ENCODE measurements around the gene MISP3.

The MISP3 gene

DNA sequence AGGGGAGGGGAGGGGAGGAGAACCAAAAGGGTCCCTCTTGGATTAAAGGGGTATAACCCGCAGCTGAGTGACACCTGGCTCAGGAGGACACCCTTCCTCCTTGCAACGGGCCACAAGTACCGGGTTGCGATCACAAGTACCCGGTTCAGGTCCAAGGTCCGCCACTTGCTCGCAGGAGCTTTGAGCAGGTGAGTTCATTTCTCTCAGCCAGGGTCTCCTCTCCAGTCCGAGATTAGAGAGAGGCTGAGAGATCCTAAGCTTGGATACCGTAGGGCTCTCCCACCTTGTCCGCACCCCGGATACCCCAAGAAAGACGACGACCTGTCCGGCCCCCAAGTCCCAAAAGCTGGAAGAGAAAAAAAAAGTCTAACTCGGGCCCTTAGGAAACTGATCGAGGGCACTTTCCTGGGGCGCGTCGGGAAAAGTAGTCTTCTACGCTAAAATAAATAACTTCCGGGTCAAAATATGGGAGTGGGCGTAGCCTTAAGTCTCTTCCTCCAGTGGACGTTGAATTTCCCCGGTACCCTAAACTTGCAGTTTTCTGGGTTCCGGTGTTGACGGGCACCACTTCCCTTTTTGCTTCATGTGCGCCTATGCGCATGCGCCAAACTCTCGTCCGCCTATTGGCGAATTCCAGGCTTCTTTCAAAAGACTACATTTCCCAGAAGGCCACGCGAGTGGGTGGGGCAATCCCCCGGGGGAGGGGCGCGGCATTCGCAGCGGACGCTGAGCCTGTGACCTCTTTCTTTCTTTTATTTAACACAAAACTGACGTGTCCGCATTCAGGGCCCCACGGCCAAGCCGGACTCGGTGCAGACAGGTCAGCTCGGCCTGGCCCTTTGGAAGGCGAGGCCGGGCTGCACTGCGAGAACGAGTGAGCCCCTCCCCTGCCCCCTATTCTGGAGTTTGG is 8.6 kb downstream of the MISP3 start:
- peak; percentile 99 for DNase-seq (ENCODE audit: low read depth in 2 of 2)

- no peak for DNase-seq (ENCODE audit: low read depth in 2 of 2)
Measured at GRCh38 chr19:14081797-14082674, 9.4 kb downstream of the MISP3 start.

- DNase-seq (ENCODE audit: low read depth in 2 of 2) = no peak
Measured at GRCh38 chr19:14082675-14082960, 10.0 kb downstream of the MISP3 start.

DNA sequence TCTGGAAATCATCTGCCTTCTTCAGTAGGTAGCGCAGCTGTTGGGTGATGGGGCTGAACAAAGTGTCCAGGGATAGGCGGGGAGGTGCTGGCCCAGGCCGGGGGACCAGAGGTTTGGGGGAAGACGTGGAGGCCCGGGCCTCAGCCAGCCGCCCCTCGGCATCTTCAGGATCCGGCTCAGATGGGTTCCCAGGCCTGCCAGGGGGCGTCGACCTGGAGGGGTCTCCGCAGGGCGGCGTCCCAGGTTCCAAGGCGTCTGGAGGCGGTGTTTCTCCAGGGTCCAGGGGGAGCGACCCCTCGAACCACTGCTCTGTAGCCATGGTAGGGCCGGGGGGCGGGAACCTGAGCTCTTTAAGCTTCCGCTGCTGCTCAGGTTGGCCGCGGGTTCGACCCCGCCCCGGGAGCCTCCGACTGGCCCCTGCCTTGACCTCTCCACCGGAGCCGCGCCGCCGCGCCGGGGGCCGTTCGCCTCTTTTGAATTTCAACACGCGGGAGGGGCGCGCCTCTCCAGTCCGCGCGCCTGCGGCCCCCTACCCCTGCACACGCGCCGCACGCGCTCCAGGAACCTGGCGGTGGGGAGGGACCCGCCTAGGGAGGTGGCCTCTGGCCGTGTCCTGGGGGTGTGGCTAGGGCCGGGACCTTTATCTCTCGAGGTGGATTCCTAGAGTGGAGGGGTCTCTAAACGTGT is 12.9 kb downstream of the MISP3 start, which contains the start of gene C19orf67:
Gene C19orf67, minus strand, starts transcription at position 475 of the 687 bp plus-strand sequence. Its CDS starts 156 bp downstream, at position 319.
- DNase-seq (ENCODE audit: low read depth in 2 of 2) = no peak

DNA sequence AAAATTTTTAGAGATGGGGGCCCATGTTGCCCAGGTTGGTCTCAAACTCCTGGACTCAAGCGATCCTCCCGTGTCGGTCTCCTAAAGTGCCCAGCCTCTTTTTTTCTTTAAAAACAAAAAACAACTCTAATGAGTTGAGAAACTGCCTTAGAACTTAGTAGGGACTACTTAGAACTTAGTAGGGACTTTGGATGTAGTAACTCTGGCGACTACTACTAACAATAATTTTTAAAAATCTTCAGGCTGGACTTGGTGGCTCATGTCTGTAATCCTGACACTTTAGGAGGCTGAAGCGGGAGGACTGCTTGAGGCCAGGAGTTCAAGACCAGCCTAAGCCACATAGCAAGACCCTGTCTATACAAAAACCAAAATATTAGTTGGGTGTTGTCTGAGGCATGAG is 13.5 kb downstream of the MISP3 start:
- no peak for DNase-seq (ENCODE audit: low read depth in 2 of 2)

DNA sequence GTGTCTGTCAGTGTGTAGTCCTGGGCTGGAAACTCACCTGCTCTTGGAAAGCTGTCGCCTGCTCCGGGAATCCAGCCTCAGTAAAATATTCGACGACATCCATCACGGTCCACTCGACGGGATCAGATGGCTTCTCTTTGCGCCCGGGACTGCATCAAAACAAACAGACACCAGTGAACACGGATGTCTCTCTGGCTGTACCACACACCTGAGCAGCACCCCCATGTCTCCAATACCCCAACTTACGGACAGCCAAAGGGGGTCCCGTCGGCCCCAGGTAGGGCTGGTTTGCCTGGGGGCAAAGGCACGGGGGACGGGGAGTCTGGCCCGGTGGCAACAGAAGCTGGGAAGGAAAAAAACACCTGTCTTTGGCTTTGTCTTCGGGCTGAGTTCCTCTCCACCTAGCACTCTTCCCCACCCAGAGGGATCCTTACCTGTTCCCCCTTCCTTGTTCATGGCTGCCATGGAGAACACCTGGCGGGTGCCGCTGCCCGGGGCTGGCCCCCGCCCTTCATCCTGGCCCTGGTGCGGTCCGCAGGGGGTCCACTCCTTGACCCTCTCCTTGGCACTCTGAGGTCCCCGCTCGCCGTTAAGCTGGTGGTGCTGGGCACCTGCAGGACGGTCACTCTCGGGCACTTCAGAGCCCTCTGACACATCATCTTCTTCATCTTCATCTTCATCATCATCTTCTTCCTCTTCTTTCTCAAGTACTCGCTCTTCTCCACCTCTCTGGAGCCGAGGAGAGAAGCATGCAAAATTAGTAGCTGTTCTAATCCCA is 16.2 kb downstream of the MISP3 start:
- DNase-seq (ENCODE audit: low read depth in 2 of 2) = no peak

DNA sequence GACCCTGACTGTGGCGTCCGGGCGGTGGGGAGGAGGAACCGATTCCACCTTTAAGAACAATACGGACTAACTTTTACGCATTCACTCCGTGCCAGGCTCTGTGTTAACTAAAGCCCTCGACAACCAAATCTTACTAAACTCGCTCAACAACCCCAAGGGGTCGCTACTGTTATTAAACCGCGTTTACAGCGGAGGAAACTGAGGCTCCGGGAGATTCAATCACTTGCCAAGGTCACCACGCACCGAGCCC is 16.8 kb downstream of the MISP3 start:
- no peak for DNase-seq (ENCODE audit: low read depth in 2 of 2)

DNA sequence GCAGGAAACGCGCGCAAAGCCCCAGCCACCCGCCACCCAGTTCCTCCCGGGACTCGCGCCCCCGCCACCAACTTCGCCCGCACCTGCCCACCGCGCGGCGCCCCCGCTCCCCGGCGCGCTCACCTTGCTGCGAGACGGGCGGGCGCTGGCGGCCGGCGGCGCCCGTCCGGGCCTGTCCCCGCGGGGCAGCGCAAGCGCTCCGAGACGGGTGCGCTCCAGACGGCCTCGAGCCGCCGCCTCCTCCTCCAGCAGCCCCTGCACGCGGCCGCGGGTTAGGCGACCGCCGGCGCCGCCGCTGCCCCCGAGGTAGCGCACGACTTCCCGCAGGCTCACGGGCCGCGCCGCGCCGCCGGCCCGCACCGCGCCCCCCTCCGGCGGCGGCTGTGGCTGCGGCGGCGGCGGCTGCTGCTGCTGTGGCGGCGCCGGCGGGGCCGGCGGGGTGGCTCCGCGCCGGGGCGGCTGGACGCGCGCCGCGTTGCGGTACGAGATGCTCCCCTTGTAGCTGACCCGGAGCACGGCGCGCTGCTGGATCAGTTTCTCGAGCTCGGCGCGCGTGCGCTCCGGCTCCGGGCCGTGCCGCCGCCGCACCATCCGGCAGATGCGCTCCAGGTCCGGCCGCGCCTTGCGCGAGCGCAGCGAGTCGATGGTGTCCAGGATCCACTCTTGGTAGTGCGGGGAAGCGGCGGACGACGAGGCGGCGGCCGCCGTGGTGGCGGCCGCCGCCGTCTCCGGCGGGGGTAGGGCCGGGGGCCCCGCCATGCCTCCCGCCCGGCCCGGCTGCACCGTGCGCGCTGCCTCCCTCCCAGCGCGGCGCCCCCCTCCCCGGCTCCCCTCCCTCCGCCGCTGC is 17.3 kb downstream of the MISP3 start:
- DNase-seq (ENCODE audit: low read depth in 2 of 2) = peak in 1 of 2 experiments; percentile 20

DNA sequence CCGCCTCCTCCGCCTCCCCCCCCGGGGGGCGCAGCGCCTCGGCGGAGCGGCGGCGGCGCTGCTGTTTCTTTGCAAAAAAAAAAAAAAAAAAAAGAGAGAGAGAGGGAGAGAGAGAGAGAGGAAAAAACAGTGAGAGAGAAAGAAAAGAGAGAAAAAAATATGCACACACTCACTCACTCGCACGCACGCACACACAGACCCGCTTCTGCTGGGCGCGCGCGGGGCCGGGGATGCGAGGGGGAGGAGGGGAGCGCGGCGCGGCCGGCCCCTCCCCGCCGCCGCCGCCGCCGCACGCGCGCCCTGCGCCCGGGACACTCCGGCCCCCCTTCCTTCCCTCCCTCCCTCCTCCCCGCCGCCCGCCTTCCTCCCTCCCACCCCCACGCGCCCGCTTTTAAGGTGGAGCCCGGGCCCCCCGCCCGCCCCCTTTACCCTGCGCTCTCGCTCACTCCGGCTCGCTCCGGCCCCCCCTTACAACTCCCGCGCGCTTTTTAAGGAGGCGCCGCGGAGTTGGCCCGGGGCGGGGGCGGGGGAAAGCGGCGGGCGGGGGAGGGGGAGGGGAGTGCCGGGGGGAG is 18.0 kb downstream of the MISP3 start, which contains the start of gene SAMD1:
Gene SAMD1, minus strand, starts transcription at position 243 of the 572 bp plus-strand sequence.
- DNase-seq (ENCODE audit: low read depth in 2 of 2) = peak; percentile 84 to 87

DNA sequence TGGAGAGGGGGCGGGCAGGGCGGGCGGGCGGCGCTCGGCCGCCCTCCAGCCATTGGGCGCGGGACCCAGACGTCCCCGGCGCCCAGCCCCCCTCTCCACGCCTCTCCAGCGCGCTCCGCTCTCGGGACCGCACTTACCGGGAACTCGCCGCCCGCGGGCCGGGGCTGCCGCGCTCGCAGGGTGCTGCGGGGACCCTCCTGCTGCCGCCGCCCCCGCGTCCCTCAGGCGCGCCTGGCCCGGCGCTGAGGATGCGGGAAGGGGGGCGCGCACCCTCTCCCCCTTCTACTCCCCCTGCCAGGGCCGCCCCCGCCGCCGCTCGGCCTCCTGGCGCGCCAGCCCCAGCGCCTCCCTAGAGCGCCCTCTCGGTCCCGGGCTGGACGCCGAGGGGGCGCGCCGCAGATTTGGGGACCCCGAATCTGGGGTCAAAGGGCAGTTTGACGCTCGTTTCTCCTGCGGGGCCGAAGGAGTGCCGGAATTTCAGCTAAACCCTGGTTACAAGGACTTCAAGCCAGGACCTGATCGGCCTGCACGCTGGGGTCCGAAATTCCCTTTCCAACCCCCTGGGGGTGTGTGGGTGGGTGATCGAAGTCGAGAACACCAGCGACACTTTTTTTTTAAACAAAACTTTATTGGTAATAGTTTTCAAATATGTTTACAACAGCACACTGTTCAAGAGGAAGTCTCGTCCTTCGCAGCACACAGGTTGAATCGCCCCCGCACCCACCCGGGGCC is 18.7 kb downstream of the MISP3 start:
- DNase-seq (ENCODE audit: low read depth in 2 of 2) = peak; percentile 23 to 31

DNA sequence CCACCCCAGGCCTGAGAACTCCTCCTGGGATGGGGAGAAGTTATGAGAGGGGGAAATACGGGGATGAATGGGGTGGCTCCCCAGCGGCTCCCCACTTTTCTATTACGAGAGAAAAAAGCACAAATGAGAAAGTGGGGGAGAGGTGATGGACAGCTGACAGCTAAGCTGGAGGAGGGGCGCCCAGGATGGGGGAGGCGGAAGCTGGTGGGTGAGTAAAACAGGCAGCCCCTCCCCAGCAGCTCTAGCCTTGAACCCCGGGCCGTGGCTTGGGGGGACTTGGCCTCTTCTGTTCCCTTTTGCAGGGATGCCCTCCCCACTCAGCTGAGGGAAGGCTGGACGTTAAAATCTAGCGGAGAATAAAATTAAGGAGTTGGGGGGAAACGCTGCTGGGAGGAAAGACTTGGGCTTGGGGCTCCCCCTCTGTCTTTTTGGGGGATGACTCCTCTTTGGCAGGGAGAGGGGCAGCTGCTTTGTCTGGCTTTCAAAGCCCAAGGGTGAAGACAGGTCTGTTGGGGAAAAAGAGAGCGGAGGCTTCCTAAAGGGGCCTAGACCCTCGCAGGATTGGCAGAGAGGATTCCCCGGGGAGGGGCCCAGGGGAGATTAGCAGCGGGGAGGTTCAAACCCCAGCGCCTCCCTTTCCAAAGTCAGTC is 19.4 kb downstream of the MISP3 start:
- DNase-seq (ENCODE audit: low read depth in 2 of 2) = no peak

- no peak for DNase-seq (ENCODE audit: low read depth in 2 of 2)
Measured at GRCh38 chr19:14093117-14093823, 20.7 kb downstream of the MISP3 start.

DNA sequence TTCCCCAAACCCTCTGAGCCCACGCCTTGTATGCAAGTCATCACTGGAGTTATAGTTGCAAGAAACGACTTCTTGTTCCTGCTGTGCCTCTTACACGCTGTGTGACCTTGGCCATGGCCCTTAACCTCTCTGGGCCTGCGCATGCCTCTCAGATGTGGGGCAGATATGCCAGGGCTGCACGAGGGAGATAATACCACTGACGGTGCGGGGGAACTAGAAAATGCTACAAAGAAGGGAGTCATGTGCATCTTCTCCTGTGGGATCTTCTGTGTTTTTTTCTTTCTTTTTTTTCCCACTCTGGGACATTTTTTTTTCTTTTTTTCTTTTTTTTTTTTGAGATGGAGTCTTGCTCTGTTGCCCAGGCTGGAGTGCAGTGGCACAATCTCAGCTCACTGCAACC is 22.3 kb downstream of the MISP3 start:
- no peak for DNase-seq (ENCODE audit: low read depth in 2 of 2)

GRCh38 chr19:14096272-14096992 is 23.8 kb downstream of the MISP3 start:
- DNase-seq (ENCODE audit: low read depth in 2 of 2) = no peak

- DNase-seq (ENCODE audit: low read depth in 2 of 2) = no peak
Measured at GRCh38 chr19:14097532-14098151, 25.1 kb downstream of the MISP3 start.

GRCh38 chr19:14101003-14101545 is 28.5 kb downstream of the MISP3 start:
- DNase-seq (ENCODE audit: low read depth in 2 of 2) = no peak

- no peak for DNase-seq (ENCODE audit: low read depth in 2 of 2)
Measured at GRCh38 chr19:14102102-14102696, 29.6 kb downstream of the MISP3 start.

Data from fibroblast of skin of left biceps (primary cell).